ENCODE results near the gene CCSER1. TPM values are rescaled to one million over a fixed set of nuclear protein-coding genes. Genes with fewer than 3 reads are reported as not detected.

CCSER1 gene
- total and polyA plus RNA-seq, 2 experiments from 2014 or later, result not detected

GRCh38 chr4:91228659-91229058 is 1101.5 kb downstream of the CCSER1 start:
- no peaks in the 10 kb centered on the region for H3F3A ChIP-seq (ENCODE audit: insufficient read depth)
- no peak overlapping the region for H3K4me2 ChIP-seq (ENCODE audit: unreplicated experiment)
- H3K36me3 ChIP-seq (ENCODE audit: low read depth), result no peaks in the 10 kb centered on the region
- no peak overlapping the region for H3K4me3 ChIP-seq
- 9 to 13% methylated on average over 3 of the region's 3 CpGs for WGBS, 2 experiments (ENCODE audit: low coverage in 1 of 2, low lambda C conversion rate in 2 of 2, missing lambda C conversion rate in 2 of 2)
- H3K9me3 ChIP-seq (ENCODE audit: low read depth), result no peaks in the 10 kb centered on the region
- no peak for TF ChIP-seq EZH2 (IDR thresholded peaks at IDR 0.05; ENCODE audit: insufficient read depth, poor library complexity, severe bottlenecking)
- TF ChIP-seq EZH2phosphoT487 (IDR thresholded peaks at IDR 0.05; ENCODE audit: insufficient read depth, low read depth), result no peak
- H3K4me1 ChIP-seq (ENCODE audit: insufficient read depth), result no peaks in the 10 kb centered on the region
- H3K79me2 ChIP-seq (ENCODE audit: insufficient read depth), result no peaks in the 10 kb centered on the region
- DNase-seq, result no peak
- no peaks in the 10 kb centered on the region for H3K9me2 ChIP-seq (ENCODE audit: insufficient read depth)
- H3K9ac ChIP-seq, result no peak overlapping the region
- no peaks in the 10 kb centered on the region for H3K27me3 ChIP-seq (replicated peaks; ENCODE audit: insufficient read depth)
- H2AFZ ChIP-seq, result no peak overlapping the region
- no peak overlapping the region for H3K27ac ChIP-seq
- no peaks in the 10 kb centered on the region for H4K20me1 ChIP-seq (ENCODE audit: insufficient read depth)
- in situ Hi-C loops (cut with MboI), result no loop called here

GRCh38 chr4:91233164-91233563 is 1106.0 kb downstream of the CCSER1 start:
- Histone ChIP-seq H3K79me2 (ENCODE audit: insufficient read depth) (no peaks in the 10 kb centered on the region), H3K27me3 (replicated peaks; ENCODE audit: insufficient read depth) (no peaks in the 10 kb centered on the region), H3K36me3 (ENCODE audit: low read depth) (no peaks in the 10 kb centered on the region), H3K27ac (no peak overlapping the region), H3K4me2 (ENCODE audit: unreplicated experiment) (no peak overlapping the region), H3K9me2 (ENCODE audit: insufficient read depth) (no peaks in the 10 kb centered on the region), H3K9ac (no peak overlapping the region), H4K20me1 (ENCODE audit: insufficient read depth) (no peaks in the 10 kb centered on the region), H3K4me3 (no peak overlapping the region), H3K4me1 (ENCODE audit: insufficient read depth) (no peaks in the 10 kb centered on the region), H2AFZ (no peak overlapping the region), H3K9me3 (ENCODE audit: low read depth) (no peaks in the 10 kb centered on the region), H3F3A (ENCODE audit: insufficient read depth) (no peaks in the 10 kb centered on the region)
- TF ChIP-seq EZH2 (IDR thresholded peaks at IDR 0.05; ENCODE audit: insufficient read depth, poor library complexity, severe bottlenecking), result no peak
- no peak for TF ChIP-seq EZH2phosphoT487 (IDR thresholded peaks at IDR 0.05; ENCODE audit: insufficient read depth, low read depth)
- in situ Hi-C loops (cut with MboI), result no loop called here
- DNase-seq, result no peak
- 6 to 17% methylated on average over 2 of the region's 2 CpGs for WGBS, 2 experiments (ENCODE audit: low coverage in 1 of 2, low lambda C conversion rate in 2 of 2, missing lambda C conversion rate in 2 of 2)

GRCh38 chr4:91243132-91243531 is 1115.9 kb downstream of the CCSER1 start:
- H3K27ac ChIP-seq, result no peak overlapping the region
- no peaks in the 10 kb centered on the region for H3K27me3 ChIP-seq (replicated peaks; ENCODE audit: insufficient read depth)
- H3K9me3 ChIP-seq (ENCODE audit: low read depth), result no peaks in the 10 kb centered on the region
- H3K9me2 ChIP-seq (ENCODE audit: insufficient read depth), result no peaks in the 10 kb centered on the region
- in situ Hi-C loops (cut with MboI), result no loop called here
- no peak for TF ChIP-seq EZH2phosphoT487 (IDR thresholded peaks at IDR 0.05; ENCODE audit: insufficient read depth, low read depth)
- TF ChIP-seq EZH2 (IDR thresholded peaks at IDR 0.05; ENCODE audit: insufficient read depth, poor library complexity, severe bottlenecking), result no peak
- no peak overlapping the region for H3K4me3 ChIP-seq
- H3F3A ChIP-seq (ENCODE audit: insufficient read depth), result no peaks in the 10 kb centered on the region
- H3K79me2 ChIP-seq (ENCODE audit: insufficient read depth), result no peaks in the 10 kb centered on the region
- H2AFZ ChIP-seq, result no peak overlapping the region
- H3K4me2 ChIP-seq (ENCODE audit: unreplicated experiment), result no peak overlapping the region
- H3K9ac ChIP-seq, result no peak overlapping the region
- WGBS, 2 experiments (ENCODE audit: low coverage in 1 of 2, low lambda C conversion rate in 2 of 2, missing lambda C conversion rate in 2 of 2), result 46 to 48% methylated on average over 2 of the region's 2 CpGs
- H4K20me1 ChIP-seq (ENCODE audit: insufficient read depth), result no peaks in the 10 kb centered on the region
- no peak for DNase-seq
- H3K4me1 ChIP-seq (ENCODE audit: insufficient read depth), result no peaks in the 10 kb centered on the region
- H3K36me3 ChIP-seq (ENCODE audit: low read depth), result no peaks in the 10 kb centered on the region

- Histone ChIP-seq H4K20me1 (ENCODE audit: insufficient read depth) (no peaks in the 10 kb centered on the region), H2AFZ (no peak overlapping the region), H3K9ac (no peak overlapping the region), H3K79me2 (ENCODE audit: insufficient read depth) (no peaks in the 10 kb centered on the region), H3K4me3 (no peak overlapping the region), H3K27ac (no peak overlapping the region), H3K36me3 (ENCODE audit: low read depth) (no peaks in the 10 kb centered on the region), H3K9me3 (ENCODE audit: low read depth) (peaks cover 4% of the 10 kb centered on the region), H3K27me3 (replicated peaks; ENCODE audit: insufficient read depth) (no peaks in the 10 kb centered on the region), H3F3A (ENCODE audit: insufficient read depth) (no peaks in the 10 kb centered on the region), H3K4me2 (ENCODE audit: unreplicated experiment) (no peak overlapping the region), H3K4me1 (ENCODE audit: insufficient read depth) (no peaks in the 10 kb centered on the region), H3K9me2 (ENCODE audit: insufficient read depth) (no peaks in the 10 kb centered on the region)
- TF ChIP-seq EZH2 (IDR thresholded peaks at IDR 0.05; ENCODE audit: insufficient read depth, poor library complexity, severe bottlenecking) (no peak), EZH2phosphoT487 (IDR thresholded peaks at IDR 0.05; ENCODE audit: insufficient read depth, low read depth) (no peak)
- DNase-seq, result no peak
- 20 to 23% methylated on average over 5 of the region's 5 CpGs for WGBS, 2 experiments (ENCODE audit: low coverage in 1 of 2, low lambda C conversion rate in 2 of 2, missing lambda C conversion rate in 2 of 2)
- in situ Hi-C loops (cut with MboI), result no loop called here
Observed at GRCh38 chr4:91256043-91256442, 1128.8 kb downstream of the CCSER1 start.

GRCh38 chr4:91256751-91257150 is 1129.6 kb downstream of the CCSER1 start:
- no peaks in the 10 kb centered on the region for H3F3A ChIP-seq (ENCODE audit: insufficient read depth)
- no peaks in the 10 kb centered on the region for H3K9me2 ChIP-seq (ENCODE audit: insufficient read depth)
- H3K4me2 ChIP-seq (ENCODE audit: unreplicated experiment), result no peak overlapping the region
- peaks cover 4% of the 10 kb centered on the region for H3K9me3 ChIP-seq (ENCODE audit: low read depth)
- DNase-seq, result no peak
- no peak overlapping the region for H3K9ac ChIP-seq
- in situ Hi-C loops (cut with MboI), result no loop called here
- no peak overlapping the region for H2AFZ ChIP-seq
- H3K27me3 ChIP-seq (replicated peaks; ENCODE audit: insufficient read depth), result no peaks in the 10 kb centered on the region
- TF ChIP-seq EZH2phosphoT487 (IDR thresholded peaks at IDR 0.05; ENCODE audit: insufficient read depth, low read depth), result no peak
- TF ChIP-seq EZH2 (IDR thresholded peaks at IDR 0.05; ENCODE audit: insufficient read depth, poor library complexity, severe bottlenecking), result no peak
- H3K79me2 ChIP-seq (ENCODE audit: insufficient read depth), result no peaks in the 10 kb centered on the region
- H3K27ac ChIP-seq, result no peak overlapping the region
- no peaks in the 10 kb centered on the region for H3K4me1 ChIP-seq (ENCODE audit: insufficient read depth)
- WGBS, 2 experiments (ENCODE audit: low coverage in 1 of 2, low lambda C conversion rate in 2 of 2, missing lambda C conversion rate in 2 of 2), result 37 to 52% methylated on average over 1 of the region's 1 CpG
- no peaks in the 10 kb centered on the region for H4K20me1 ChIP-seq (ENCODE audit: insufficient read depth)
- H3K36me3 ChIP-seq (ENCODE audit: low read depth), result no peaks in the 10 kb centered on the region
- H3K4me3 ChIP-seq, result no peak overlapping the region

All from GM23248 (cell line).